Ovary (tissue), 9 donors: Measurements from ENCODE around the gene NPFF. TPM values are rescaled to one million over a fixed set of nuclear protein-coding genes. Genes with fewer than 3 reads are reported as not detected.

Source experiments
- DNase-seq, 5 donors: peaks; one replicate each; pipeline ENCODE4 v3.0.0-alpha.2; 2019 to 2020
- H3K27ac ChIP-seq, 2 donors: fragments of 200-600 bp; one replicate each; pipeline versions ENCODE4 v1.5.1 to v1.8.0; 2019 to 2022
- H3K27me3 ChIP-seq: fragments of 200-600 bp; one replicate; pipeline ENCODE4 v1.8.0; 2022
- H3K36me3 ChIP-seq: fragments of 200-600 bp; sonication (generic); one replicate; pipeline ENCODE4 v1.5.1; 2019
- H3K4me1 ChIP-seq: one replicate; pipeline ENCODE4 v1.8.1; 2013; ENCODE audit warnings: mild to moderate bottlenecking, moderate library complexity; ENCODE audit not compliant: insufficient read depth
- H3K4me3 ChIP-seq: fragments of 200-600 bp; sonication (generic); one replicate; pipeline ENCODE4 v1.5.1; 2017
- H3K9me3 ChIP-seq, 2 donors: fragments of 200-600 bp in 1 of 2; sonication (generic) in 1 of 2; one replicate each; pipeline versions ENCODE4 v1.5.1 to v1.8.1; 2013 to 2019; ENCODE audit warnings: mild to moderate bottlenecking in 1 of 2, moderate library complexity in 1 of 2
- EP300 ChIP-seq: sonication (generic); formaldehyde crosslinking; IDR thresholded peaks from one replicate; pipeline ENCODE4 v1.6.1; 2017; ENCODE audit warnings: antibody characterized with exemption
- POLR2A ChIP-seq: fragments of 450-650 bp; IDR thresholded peaks from one replicate; pipeline ENCODE4 v1.6.1; 2017; ENCODE audit warnings: antibody characterized with exemption, mild to moderate bottlenecking, moderate library complexity
- WGBS, 3 donors: extraction: QIAGEN DNeasy Blood & Tissue Kit in 1 of 3; methylation state at CpG; one replicate each; pipeline versions ENCODE4 v1.1.5 to v1.1.7; 2013 to 2017; 5-methylcytosine and 5-hydroxymethylcytosine counted together
- intact Hi-C, 4 donors: fragments of 100-400 bp; cut with DNase I; formaldehyde crosslinking; loops; one replicate each; pipeline versions ENCODE4 v1.11.0 to v1.15.1; 2022 to 2023
- polyA plus RNA-seq, 2 donors: library from polyadenylated mRNA; stranded (reverse); fragments of 200-250 nt in 1 of 2; fragments of 350-450 nt in 1 of 2; fragmentation: Illumina TruSeq in 1 of 2; extraction: RNeasy Lipid Tissue Mini Kit (QIAGEN cat#74804) in 1 of 2; gene quantifications; one replicate each; pipeline ENCODE4 v1.2.3, GENCODE V29; 2013 to 2014
- total RNA-seq, 7 donors: library from RNA; depleted of rRNA in 2 of 7; stranded (reverse); fragments of >200 nt in 2 of 7; fragmentation: NEBNext Ultra II Directional in 3 of 7; extraction: Animal tissue kit (Norgen Biotek cat#: 25700) in 3 of 7; gene quantifications; one replicate each; pipeline versions ENCODE4 v1.1.0 to v1.2.4, GENCODE V29; 2016 to 2023
- TF ChIP-seq, protein P1 (sequence below), 3 donors: fragments of 450-650 bp in 2 of 3; fragments of 200-600 bp in 1 of 3; IDR thresholded peaks; one replicate each; pipeline versions ENCODE4 v1.5.1 to v1.8.0; 2016 to 2022; ENCODE audit warnings: antibody characterized with exemption in 3 of 3, mild to moderate bottlenecking in 1 of 3
- donor health status: DM: no; HTN: no; CAD: no; lungs with moderate emphysema.
- donor health status: DM: no; HTN: no; CAD: no.
- donor health status: Bipolar disorder and iron deficiency.
- donor health status: DM: yes; HTN: yes; CAD: no.
- donor health status: DM: no; HTN: no; CAD: no.
- donor health status: DM: yes; HTN: yes; CAD: no.

The NPFF gene
- total and polyA plus RNA-seq, 9 donors, result 0.68 to 1.1 TPM; not detected in 7

DNA sequence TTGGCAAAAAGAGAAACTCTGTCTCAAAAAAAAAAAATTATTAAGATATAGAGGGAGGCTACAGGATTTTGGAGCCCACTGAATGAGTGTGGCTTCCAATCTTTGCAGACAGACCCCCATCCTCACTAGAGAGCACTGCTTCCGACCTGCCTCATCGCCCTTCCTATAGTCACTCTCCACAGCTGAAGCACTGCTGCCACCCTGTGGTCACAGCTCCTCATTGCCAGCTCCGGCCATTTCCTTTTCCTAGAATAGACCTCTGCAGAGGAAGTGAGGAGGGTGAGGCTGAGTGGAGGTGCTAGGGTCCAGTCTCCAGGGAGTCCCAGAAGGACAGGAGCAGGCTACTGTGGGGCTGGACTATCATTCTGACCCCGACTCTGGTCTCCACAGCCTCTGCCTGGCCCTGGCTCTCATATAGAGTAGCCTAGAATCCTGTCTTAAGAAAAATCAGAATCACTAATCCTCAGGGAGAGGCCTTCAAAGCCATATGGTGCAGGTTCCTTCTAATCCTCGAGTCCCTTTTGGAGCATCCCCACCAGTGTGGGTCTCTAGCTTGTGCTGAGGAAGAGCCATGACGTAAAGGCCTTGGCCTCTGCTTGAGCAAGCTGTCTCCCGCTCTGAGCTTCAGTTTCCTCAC is 1.4 kb upstream of the NPFF start:
- DNase-seq, result peak; percentile 76 to 90 (median 87)
- no peaks in the 10 kb centered on the region for H3K9me3 ChIP-seq
- no peaks in the 10 kb centered on the region for H3K36me3 ChIP-seq
- no peaks in the 10 kb centered on the region for H3K27me3 ChIP-seq
- H3K4me3 ChIP-seq, result no peak overlapping the region
- intact Hi-C loops, result loop anchor here (2.0 to 10.0 kb wide), 6 partner anchors 46 to 184 kb away; partner anchors contain the start of gene AAAS (in 4 of the 4)
- H3K4me1 ChIP-seq, result no peaks in the 10 kb centered on the region
- 27 to 30% (median 27%) methylated on average over 7 of the region's 7 CpGs for WGBS, 3 donors
- TF ChIP-seq, protein P1, sequence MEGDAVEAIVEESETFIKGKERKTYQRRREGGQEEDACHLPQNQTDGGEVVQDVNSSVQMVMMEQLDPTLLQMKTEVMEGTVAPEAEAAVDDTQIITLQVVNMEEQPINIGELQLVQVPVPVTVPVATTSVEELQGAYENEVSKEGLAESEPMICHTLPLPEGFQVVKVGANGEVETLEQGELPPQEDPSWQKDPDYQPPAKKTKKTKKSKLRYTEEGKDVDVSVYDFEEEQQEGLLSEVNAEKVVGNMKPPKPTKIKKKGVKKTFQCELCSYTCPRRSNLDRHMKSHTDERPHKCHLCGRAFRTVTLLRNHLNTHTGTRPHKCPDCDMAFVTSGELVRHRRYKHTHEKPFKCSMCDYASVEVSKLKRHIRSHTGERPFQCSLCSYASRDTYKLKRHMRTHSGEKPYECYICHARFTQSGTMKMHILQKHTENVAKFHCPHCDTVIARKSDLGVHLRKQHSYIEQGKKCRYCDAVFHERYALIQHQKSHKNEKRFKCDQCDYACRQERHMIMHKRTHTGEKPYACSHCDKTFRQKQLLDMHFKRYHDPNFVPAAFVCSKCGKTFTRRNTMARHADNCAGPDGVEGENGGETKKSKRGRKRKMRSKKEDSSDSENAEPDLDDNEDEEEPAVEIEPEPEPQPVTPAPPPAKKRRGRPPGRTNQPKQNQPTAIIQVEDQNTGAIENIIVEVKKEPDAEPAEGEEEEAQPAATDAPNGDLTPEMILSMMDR (IDR thresholded peaks at IDR 0.05), result peak; percentile 79 to 87 (median 83)
- no peak for TF ChIP-seq EP300
- H3K27ac ChIP-seq, result peak overlapping the region in 1 of 2 donors; percentile 7

DNA sequence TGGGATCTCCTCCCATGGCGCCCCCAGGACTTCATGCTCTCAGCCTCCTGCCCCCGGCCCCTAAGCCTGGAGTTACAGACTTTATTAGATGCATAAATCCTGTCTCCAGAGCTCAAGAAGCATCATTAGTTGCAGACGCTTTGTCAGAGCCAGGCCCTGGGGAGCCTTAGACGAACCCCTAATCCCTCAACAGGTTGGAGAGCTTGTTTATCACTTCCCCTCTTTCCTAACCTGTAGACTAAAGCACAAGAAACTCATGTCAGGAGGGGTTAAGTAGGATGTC is 260 bp upstream of the NPFF start:
- intact Hi-C loops, result loop anchor here (5.0 to 10.0 kb wide), 5 partner anchors 45 to 183 kb away; partner anchors contain the start of gene AAAS (in 4 of the 4)
- Histone ChIP-seq H3K36me3 (no peaks in the 10 kb centered on the region), H3K4me1 (peaks cover 7% of the 10 kb centered on the region), H3K27ac (no peak overlapping the region), H3K9me3 (no peaks in the 10 kb centered on the region), H3K27me3 (no peaks in the 10 kb centered on the region), H3K4me3 (no peak overlapping the region)
- DNase-seq, result no peak
- no peak for TF ChIP-seq POLR2A
- TF ChIP-seq, protein P1 (IDR thresholded peaks at IDR 0.05), result no peak
- TF ChIP-seq EP300, result no peak
- WGBS, 3 donors, result 83 to 90% (median 90%) methylated on average over 4 of the region's 4 CpGs

DNA sequence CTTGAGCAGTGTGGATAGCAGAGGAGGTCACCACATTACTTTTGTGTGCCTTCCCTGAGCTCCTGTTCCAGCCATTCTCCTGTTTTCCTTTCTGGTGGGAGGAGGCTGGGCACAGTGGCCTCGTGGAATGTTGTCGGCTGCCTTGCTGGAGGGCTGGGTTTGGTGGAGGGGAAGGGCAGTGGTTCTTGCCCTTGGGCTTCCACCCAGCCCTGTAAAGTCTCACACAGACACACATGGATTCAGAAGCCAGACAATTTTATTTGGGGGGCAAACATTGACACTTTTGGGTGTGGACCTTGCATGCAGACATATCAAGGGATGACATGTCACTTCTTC is 866 bp downstream of the NPFF start:
- no peaks in the 10 kb centered on the region for H3K9me3 ChIP-seq
- whole genome bisulfite sequencing, 3 donors, result 25 to 33% (median 25%) methylated on average over 2 of the region's 2 CpGs
- TF ChIP-seq POLR2A (no peak), EP300 (no peak)
- TF ChIP-seq, protein P1 (IDR thresholded peaks at IDR 0.05), result no peak
- intact Hi-C loops, result loop anchor here (5.0 to 10.0 kb wide), 5 partner anchors 44 to 182 kb away; partner anchors contain the start of gene AAAS (in 4 of the 4)
- H3K4me1 ChIP-seq, result peaks cover 14% of the 10 kb centered on the region
- no peaks in the 10 kb centered on the region for H3K36me3 ChIP-seq
- no peak for DNase-seq
- no peak overlapping the region for H3K4me3 ChIP-seq
- no peaks in the 10 kb centered on the region for H3K27me3 ChIP-seq
- no peak overlapping the region for H3K27ac ChIP-seq

DNA sequence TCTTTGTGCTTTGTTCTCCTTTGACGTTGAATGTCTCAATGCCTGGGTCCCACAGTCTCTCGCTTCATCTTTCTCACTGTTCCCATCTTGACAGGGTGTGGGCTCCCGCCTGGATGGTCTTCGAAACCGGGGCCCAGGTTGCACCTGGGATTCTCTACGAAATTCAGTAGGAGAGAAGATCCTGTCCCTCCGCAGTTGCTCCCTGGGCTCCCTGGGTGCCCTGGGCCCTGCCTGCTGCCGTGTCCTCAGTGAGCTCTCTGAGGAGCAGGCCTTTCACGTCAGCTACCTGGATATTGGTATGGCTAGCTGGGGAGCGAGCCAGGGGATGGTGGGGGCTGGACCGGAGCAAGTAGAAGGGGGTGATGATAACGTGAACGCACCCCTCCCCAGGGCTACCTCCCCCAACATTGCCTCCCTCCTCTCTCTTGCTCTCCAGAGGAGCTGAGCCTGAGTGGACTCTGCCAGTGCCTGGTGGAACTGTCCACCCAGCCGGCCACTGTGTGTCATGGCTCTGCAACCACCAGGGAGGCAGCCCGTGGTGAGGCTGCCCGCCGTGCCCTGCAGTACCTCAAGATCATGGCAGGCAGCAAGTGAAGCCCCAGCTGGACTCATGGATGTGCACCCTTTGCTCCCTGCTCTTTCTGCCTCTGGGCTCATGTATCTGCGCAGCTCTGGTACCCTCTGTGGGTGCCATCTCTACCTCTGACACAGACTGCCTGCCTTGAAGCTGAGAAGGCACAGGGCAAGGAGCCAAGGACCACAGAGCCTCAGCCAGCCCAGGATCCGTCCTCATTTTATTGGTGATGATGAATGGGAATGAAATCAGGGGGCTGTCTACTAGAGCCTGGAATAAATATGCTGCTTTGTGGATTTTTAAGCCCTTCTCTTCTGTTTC is 1.5 kb downstream of the NPFF start:
- H3K27me3 ChIP-seq, result no peaks in the 10 kb centered on the region
- H3K4me3 ChIP-seq, result no peak overlapping the region
- no peaks in the 10 kb centered on the region for H3K36me3 ChIP-seq
- H3K27ac ChIP-seq, result no peak overlapping the region
- TF ChIP-seq, protein P1 (IDR thresholded peaks at IDR 0.05), result no peak
- no peak for TF ChIP-seq EP300
- TF ChIP-seq POLR2A, result no peak
- peaks cover 14% of the 10 kb centered on the region for H3K4me1 ChIP-seq
- no peaks in the 10 kb centered on the region for H3K9me3 ChIP-seq
- peak in 1 of 5 donors; percentile 34 for DNase-seq
- intact Hi-C loops, result loop anchor here (5.0 to 10.0 kb wide), 5 partner anchors 44 to 181 kb away; partner anchors contain the start of gene AAAS (in 4 of the 4)
- 67 to 75% (median 74%) methylated on average over 19 of the region's 19 CpGs for WGBS, 3 donors
